HepG2 (cell line): Measurements from ENCODE around the gene BSG. TPM values are rescaled to one million over a fixed set of nuclear protein-coding genes. Genes with fewer than 3 reads are reported as not detected.
A peak's percentile ranks its signal among the peaks of the same experiment; 100 is the strongest.

Experiments
- CCDC6 ChIP-seq: sonication (generic); formaldehyde crosslinking; IDR thresholded peaks from 2 replicates; pipeline ENCODE4 v1.8.1; 2022; ENCODE audit warnings: mild to moderate bottlenecking, missing genetic modification reagents, moderate library complexity
- EED ChIP-seq: sonication (generic); formaldehyde crosslinking; IDR thresholded peaks from 2 replicates; pipeline ENCODE4 v1.5.0; 2020; ENCODE audit warnings: mild to moderate bottlenecking, missing genetic modification reagents
- GZF1 ChIP-seq: sonication (generic); formaldehyde crosslinking; IDR thresholded peaks from 2 replicates; pipeline ENCODE4 v1.5.1; 2020; ENCODE audit warnings: mild to moderate bottlenecking, missing genetic modification reagents
- HMG20A ChIP-seq: IDR thresholded peaks from 2 replicates; pipeline ENCODE4 v1.6.1; 2016; ENCODE audit warnings: borderline replicate concordance
- KDM1A ChIP-seq: IDR thresholded peaks from 2 replicates; pipeline ENCODE4 v1.6.1; 2016; ENCODE audit warnings: missing compliant biosample characterization
- MTF2 ChIP-seq: sonication (generic); formaldehyde crosslinking; IDR thresholded peaks from 2 replicates; pipeline ENCODE4 v1.5.0; 2020; ENCODE audit warnings: missing genetic modification reagents, borderline replicate concordance
- NONO ChIP-seq, 2 experiments: fragments of 450-650 bp in 1 of 2; sonication (generic) in 1 of 2; formaldehyde crosslinking in 1 of 2; IDR thresholded peaks in 1 of 2; conservative IDR thresholded peaks in 1 of 2; 2 replicates each; pipeline versions ENCODE4 v1.6.1 to v1.8.0; 2017 to 2022; ENCODE audit warnings: mild to moderate bottlenecking in 1 of 2, missing genetic modification reagents in 1 of 2, moderate library complexity in 1 of 2
- NRL ChIP-seq: sonication (generic); formaldehyde crosslinking; IDR thresholded peaks from 2 replicates; pipeline ENCODE4 v1.5.0; 2020; ENCODE audit warnings: missing genetic modification reagents, mild to moderate bottlenecking, moderate library complexity, borderline replicate concordance
- TOPORS ChIP-seq: sonication (generic); formaldehyde crosslinking; IDR thresholded peaks from 2 replicates; pipeline ENCODE4 v1.8.0; 2023; ENCODE audit warnings: mild to moderate bottlenecking, missing genetic modification reagents
- ZNF703 ChIP-seq: sonication (generic); formaldehyde crosslinking; IDR thresholded peaks from 2 replicates; pipeline ENCODE4 v1.5.1; 2020; ENCODE audit warnings: missing genetic modification reagents, mild to moderate bottlenecking, moderate library complexity, borderline replicate concordance
- ZNF776 ChIP-seq: sonication (generic); formaldehyde crosslinking; IDR thresholded peaks from 2 replicates; pipeline ENCODE4 v1.4.0; 2020; ENCODE audit warnings: mild to moderate bottlenecking, missing genetic modification reagents
- ZNF777 ChIP-seq: sonication (generic); formaldehyde crosslinking; IDR thresholded peaks from 2 replicates; pipeline ENCODE4 v1.4.0; 2020; ENCODE audit warnings: missing genetic modification reagents
- polyA plus RNA-seq, 8 experiments: library from polyadenylated mRNA; depleted of rRNA in 3 of 8; stranded (reverse) in 7 of 8; unstranded in 1 of 8; fragments of >200 nt; fragmentation: Illumina TruSeq in 4 of 8; extraction: Trizol in 4 of 8; gene quantifications; 2 replicates each; pipeline versions ENCODE4 v1.2.1 to v1.2.3, GENCODE V29; 2011 to 2016; ENCODE audit warnings: low read depth in 4 of 8, missing spikeins in 1 of 8, mixed read lengths in 1 of 8; ENCODE audit not compliant: insufficient read depth in 1 of 8
- total RNA-seq, 5 experiments: library from RNA; depleted of rRNA; stranded (reverse); fragments of >200 nt; fragmentation: Illumina TruSeq; extraction: Trizol; gene quantifications; 2 replicates each; pipeline ENCODE4 v1.2.3, GENCODE V29; 2016; ENCODE audit warnings: low read depth in 1 of 5
- TF ChIP-seq, protein P1 (sequence below): sonication (generic); formaldehyde crosslinking; conservative IDR thresholded peaks from 2 replicates; pipeline ENCODE4 v1.8.0; 2022; ENCODE audit warnings: mild to moderate bottlenecking, moderate library complexity, missing genetic modification reagents
- TF ChIP-seq, protein P2 (sequence below): IDR thresholded peaks from 2 replicates; pipeline ENCODE4 v1.6.1; 2016; ENCODE audit warnings: missing compliant biosample characterization, missing genetic modification reagents, borderline replicate concordance
- TF ChIP-seq, protein P3 (sequence below), 2 experiments: fragments of 450-650 bp in 1 of 2; sonication (generic) in 1 of 2; formaldehyde crosslinking in 1 of 2; IDR thresholded peaks; 2 replicates each; pipeline versions ENCODE4 v1.6.1 to v1.8.0; 2016 to 2022; ENCODE audit warnings: antibody characterized with exemption in 1 of 2, mild to moderate bottlenecking in 1 of 2, missing genetic modification reagents in 1 of 2

Gene BSG
- total and polyA plus RNA-seq, 2 of the 13 experiments (the other 11 are each of a cell fraction or from before 2014, with no cell fraction given), result 309 to 754 TPM

DNA sequence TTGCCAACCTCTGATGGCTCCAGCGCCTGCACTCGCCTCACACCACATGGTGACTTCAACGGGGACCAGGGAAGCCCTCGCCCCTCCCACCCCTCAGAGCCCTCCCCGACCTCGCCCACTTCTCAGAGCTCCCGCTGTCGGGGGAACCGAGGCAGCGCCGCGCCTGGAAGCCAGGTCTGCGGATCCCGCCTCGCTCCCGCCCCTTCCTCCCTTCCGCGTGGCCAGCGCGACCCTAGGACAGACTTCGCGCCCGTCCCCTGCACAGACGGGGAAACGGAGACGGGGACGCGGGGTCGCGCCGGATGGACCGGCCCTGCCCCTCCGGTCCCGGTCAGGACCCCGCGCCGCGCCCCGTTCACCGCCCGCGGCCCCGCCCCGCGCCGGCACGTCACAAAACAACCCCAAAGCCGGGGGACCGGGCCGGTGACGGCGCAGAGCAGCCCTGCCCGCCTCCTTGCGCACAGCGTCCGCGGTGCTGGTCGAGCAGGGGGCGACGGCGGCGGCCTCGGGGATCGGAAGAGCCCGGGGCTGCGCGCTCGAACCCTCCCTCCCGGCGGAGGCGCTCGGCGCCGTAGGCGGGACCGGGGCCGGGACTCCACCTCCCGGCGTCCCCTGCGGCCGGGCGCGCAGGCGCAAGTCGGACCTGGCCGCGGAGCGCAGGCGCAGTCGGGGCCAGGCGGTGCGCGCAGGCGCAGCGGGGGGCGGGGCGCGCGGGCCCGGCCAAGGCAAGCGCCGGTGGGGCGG, 41.2 kb upstream of the BSG start (continued):
- TF ChIP-seq MTF2 (CRISPR knock-in tag), result no peak
- TF ChIP-seq, protein P1, sequence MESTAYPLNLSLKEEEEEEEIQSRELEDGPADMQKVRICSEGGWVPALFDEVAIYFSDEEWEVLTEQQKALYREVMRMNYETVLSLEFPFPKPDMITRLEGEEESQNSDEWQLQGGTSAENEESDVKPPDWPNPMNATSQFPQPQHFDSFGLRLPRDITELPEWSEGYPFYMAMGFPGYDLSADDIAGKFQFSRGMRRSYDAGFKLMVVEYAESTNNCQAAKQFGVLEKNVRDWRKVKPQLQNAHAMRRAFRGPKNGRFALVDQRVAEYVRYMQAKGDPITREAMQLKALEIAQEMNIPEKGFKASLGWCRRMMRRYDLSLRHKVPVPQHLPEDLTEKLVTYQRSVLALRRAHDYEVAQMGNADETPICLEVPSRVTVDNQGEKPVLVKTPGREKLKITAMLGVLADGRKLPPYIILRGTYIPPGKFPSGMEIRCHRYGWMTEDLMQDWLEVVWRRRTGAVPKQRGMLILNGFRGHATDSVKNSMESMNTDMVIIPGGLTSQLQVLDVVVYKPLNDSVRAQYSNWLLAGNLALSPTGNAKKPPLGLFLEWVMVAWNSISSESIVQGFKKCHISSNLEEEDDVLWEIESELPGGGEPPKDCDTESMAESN (CRISPR knock-in tag), result no peak; the same call in 1 of the 2 replicates
- TF ChIP-seq HMG20A (CRISPR knock-in tag), result no peak
- no peak for TF ChIP-seq KDM1A
- TF ChIP-seq NRL, result no peak
- TF ChIP-seq, protein P2, sequence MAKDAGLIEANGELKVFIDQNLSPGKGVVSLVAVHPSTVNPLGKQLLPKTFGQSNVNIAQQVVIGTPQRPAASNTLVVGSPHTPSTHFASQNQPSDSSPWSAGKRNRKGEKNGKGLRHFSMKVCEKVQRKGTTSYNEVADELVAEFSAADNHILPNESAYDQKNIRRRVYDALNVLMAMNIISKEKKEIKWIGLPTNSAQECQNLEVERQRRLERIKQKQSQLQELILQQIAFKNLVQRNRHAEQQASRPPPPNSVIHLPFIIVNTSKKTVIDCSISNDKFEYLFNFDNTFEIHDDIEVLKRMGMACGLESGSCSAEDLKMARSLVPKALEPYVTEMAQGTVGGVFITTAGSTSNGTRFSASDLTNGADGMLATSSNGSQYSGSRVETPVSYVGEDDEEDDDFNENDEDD, result no peak
- TF ChIP-seq GZF1 (CRISPR knock-in tag), result no peak
- TF ChIP-seq ZNF703 (CRISPR knock-in tag), result no peak
- TF ChIP-seq TOPORS (CRISPR knock-in tag), result peak; percentile 60; the same call in 1 of the 2 replicates
- TF ChIP-seq CCDC6 (CRISPR knock-in tag), result no peak
- TF ChIP-seq, protein P3, sequence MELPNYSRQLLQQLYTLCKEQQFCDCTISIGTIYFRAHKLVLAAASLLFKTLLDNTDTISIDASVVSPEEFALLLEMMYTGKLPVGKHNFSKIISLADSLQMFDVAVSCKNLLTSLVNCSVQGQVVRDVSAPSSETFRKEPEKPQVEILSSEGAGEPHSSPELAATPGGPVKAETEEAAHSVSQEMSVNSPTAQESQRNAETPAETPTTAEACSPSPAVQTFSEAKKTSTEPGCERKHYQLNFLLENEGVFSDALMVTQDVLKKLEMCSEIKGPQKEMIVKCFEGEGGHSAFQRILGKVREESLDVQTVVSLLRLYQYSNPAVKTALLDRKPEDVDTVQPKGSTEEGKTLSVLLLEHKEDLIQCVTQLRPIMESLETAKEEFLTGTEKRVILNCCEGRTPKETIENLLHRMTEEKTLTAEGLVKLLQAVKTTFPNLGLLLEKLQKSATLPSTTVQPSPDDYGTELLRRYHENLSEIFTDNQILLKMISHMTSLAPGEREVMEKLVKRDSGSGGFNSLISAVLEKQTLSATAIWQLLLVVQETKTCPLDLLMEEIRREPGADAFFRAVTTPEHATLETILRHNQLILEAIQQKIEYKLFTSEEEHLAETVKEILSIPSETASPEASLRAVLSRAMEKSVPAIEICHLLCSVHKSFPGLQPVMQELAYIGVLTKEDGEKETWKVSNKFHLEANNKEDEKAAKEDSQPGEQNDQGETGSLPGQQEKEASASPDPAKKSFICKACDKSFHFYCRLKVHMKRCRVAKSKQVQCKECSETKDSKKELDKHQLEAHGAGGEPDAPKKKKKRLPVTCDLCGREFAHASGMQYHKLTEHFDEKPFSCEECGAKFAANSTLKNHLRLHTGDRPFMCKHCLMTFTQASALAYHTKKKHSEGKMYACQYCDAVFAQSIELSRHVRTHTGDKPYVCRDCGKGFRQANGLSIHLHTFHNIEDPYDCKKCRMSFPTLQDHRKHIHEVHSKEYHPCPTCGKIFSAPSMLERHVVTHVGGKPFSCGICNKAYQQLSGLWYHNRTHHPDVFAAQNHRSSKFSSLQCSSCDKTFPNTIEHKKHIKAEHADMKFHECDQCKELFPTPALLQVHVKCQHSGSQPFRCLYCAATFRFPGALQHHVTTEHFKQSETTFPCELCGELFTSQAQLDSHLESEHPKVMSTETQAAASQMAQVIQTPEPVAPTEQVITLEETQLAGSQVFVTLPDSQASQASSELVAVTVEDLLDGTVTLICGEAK (IDR thresholded peaks at IDR 0.05), result no peak
- TF ChIP-seq, protein P3 (CRISPR knock-in tag; IDR thresholded peaks at IDR 0.05), result no peak; the same call in 1 of the 2 replicates
- no peak for TF ChIP-seq EED (CRISPR knock-in tag)
- TF ChIP-seq NONO (IDR thresholded peaks at IDR 0.05), result no peak
- peak; percentile 71 for TF ChIP-seq NONO (CRISPR knock-in tag; conservative IDR thresholded peaks at IDR 0.05)
- TF ChIP-seq ZNF776 (CRISPR knock-in tag), result peak; percentile 83; the same call in 1 of the 2 replicates
- peak; percentile 83 for TF ChIP-seq ZNF777 (CRISPR knock-in tag)
